AG09319 (cell line): ENCODE measurements around the gene SOX9.

Experiments used
- DNase-seq: peaks from one replicate; pipeline ENCODE4 v3.0.0-alpha.2; 2010; ENCODE audit warnings: low read depth; ENCODE audit errors: extremely low read depth
- CTCF ChIP-seq: IDR thresholded peaks from 2 replicates; pipeline ENCODE4 v1.5.1; 2011; ENCODE audit warnings: low read depth, mild to moderate bottlenecking, inconsistent platforms, low read length, moderate library complexity

Gene SOX9

DNA sequence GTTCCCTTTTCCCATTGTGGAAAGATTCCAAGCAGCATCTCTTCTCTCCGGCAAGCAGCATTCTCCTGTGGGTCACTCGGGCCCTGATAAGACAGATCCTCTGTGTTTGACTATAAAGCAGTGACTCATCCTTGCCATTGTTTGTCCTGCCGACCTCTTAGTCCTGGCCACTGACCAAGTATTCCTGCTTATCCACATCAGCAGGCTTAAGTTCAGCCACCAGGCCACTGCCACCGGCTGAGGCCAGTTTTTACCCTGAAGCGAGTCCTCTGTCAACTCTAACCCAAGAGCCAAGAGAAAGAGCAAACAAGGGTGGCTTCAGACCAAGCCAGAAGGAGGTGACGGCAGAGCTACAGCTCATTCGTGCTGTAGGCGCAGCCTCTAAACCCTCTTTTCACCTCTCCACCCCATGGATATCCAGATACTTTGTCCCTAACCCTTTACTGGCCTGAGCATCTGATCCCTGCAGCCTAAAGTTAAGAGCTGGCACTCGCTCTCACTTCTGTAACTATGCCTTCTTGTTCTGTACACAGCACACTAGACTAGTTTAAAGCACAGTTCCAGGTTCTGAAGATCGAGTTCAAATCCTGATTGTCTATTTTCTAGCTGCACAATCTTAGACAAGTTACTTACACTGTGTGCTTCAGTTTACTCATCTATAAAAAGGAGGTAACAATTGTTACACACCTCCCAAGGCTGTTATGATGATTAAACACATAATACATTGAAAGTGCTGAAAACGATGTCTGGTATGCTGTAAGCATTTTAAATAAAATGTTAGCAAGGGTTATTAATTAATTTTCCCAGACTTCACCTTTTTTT is 31.0 kb downstream of the SOX9 start:
- no peak for DNase-seq

DNA sequence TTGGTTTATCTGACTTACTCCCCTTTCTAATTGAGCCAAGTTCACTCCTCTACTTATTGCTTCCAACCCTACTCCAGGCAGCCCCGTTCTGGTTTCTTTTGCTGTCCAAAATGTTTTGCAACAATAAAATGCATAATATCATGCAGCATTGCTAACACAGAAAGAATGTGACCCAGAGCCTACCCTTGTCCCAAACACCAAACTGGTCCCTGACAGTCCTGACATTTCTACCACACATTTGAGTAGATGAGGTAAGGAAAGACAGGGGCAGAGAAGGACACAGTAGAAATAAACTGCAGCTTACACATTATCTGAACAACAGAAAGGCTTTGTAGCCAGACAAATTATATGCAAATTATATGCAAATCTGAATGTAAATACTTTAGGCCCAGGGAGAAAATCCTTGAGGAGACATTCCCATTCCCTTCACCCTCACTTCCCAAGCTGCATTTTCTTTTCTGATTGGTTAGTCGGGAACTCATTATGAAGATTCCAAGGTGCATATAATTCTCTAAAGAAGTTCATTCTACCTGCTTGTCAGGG is 31.6 kb downstream of the SOX9 start:
- DNase-seq = no peak
- TF ChIP-seq CTCF = no peak

More for the DNA sequence above, 31.0 kb downstream of the SOX9 start:
- TF ChIP-seq CTCF = no peak

DNA sequence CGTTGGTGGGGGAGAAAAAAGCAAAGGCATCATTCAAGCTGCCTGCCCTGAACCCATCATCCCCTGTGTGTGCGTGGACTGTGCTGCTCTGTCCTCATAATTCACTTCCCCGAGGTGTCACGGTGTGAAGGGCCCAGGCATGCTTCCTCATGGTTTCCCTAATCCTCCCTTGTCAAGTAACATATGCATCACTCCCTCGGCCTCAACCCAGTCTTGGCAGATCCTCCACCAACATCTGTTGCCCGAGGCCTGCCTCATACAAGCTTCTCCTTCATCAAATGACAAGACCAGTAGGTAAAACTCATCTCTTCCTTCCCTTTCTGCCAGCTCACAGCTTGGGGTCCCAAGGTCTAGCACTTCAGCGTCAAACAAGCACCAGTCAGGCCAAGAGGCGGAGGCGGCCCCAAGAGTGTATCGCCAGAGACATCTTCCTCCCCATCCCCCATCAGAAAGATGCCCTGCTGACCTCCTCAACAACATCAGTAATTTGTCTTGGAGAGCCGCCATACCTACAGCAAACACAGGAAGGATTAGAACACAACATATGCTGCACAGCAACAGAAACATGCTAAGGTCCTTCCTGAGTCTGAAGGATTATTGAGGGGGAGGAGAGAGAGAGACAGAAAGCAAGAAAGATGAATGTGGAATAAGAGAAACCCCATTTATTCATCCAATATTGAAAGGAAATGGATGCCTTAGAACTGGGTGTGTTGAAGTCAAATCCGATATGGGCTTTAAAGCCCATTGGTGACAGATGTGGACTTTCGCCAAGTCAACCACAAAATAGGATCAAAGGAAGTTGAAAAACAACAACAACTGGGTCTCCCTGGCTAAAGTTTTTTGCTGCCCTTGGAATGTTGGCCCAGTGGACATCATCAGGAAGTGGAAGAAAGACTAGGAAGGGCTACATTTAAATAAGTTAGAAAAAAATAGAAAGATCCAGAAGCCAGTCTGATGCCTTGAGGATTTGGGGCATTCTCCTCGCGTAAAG is 38.4 kb downstream of the SOX9 start:
- TF ChIP-seq CTCF = no peak
- DNase-seq = no peak

DNA sequence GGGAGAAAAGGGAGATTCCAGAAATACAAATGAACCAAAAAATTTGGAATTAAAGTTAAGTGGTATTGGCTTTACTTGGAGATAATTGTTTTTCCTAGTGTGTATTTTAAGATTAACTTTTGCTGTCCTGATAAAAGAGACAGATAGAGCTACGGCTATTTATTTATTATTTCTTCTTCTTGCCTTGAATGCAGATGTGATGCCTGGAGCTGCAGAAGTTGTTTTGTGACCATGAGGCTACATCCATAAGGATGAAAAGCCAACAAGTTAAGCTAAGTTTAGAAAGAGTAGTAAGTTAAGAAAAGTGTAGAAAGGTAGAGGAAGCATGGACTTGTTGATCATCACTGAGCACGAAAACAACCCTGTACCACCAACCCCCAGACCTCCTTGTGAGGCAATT is 41.7 kb downstream of the SOX9 start:
- TF ChIP-seq CTCF = no peak
- DNase-seq = no peak

DNA sequence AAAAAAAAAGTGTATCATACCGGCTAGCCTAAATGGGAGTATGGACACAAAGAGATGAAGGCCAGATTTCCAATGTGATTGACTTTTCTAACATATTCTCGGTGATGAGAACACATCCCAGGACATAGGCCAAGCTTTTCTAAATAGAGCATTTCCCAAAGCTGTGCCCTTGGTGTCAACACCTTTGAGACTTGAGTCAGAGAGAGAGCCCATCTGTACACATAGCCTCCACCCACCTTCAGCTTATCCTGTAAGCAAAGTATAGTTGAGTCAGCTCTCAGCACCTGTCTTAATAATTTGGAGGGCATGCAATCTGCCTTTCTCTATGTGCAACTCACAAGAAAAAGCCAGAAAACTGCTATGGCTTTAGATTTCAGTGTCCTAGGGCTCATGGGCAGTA is 42.7 kb downstream of the SOX9 start:
- DNase-seq = no peak
- TF ChIP-seq CTCF = no peak

GRCh38 chr17:72164158-72164739 is 43.4 kb downstream of the SOX9 start:
- DNase-seq = no peak

More at GRCh38 chr17:72164158-72164739, 43.4 kb downstream of the SOX9 start:
- TF ChIP-seq CTCF = no peak
